Stimulated activated CD4-positive, alpha-beta T cell treated with anti-CD3 and anti-CD28 coated beads, TNF-alpha, amount 100 ng/mL, for 1 hour (primary cell): Measurements from ENCODE around the gene MBNL1.
"Not testable (repeated sequence)": the region's sequence is repeated elsewhere in the genome, so short reads cannot be mapped to it uniquely, and the experiment has no call there.

Experiments used
- DNase-seq, 3 donors: peaks; one replicate each; pipeline ENCODE4 v3.0.0-alpha.2; 2020; ENCODE audit warnings: low read depth in 3 of 3, low spot score in 1 of 3

The MBNL1 gene

GRCh38 chr3:152345233-152345632 is 76.5 kb downstream of the MBNL1 start:
- DNase-seq: no peak

- no peak for DNase-seq
Measured at GRCh38 chr3:152346058-152346457, 77.3 kb downstream of the MBNL1 start.

- no peak for DNase-seq
Measured at GRCh38 chr3:152346740-152347139, 78.0 kb downstream of the MBNL1 start.

- no peak for DNase-seq
Measured at GRCh38 chr3:152348436-152349177, 79.9 kb downstream of the MBNL1 start.

GRCh38 chr3:152349392-152349791 is 80.7 kb downstream of the MBNL1 start:
- no peak for DNase-seq

GRCh38 chr3:152350139-152350538 is 81.4 kb downstream of the MBNL1 start:
- DNase-seq: no peak

DNA sequence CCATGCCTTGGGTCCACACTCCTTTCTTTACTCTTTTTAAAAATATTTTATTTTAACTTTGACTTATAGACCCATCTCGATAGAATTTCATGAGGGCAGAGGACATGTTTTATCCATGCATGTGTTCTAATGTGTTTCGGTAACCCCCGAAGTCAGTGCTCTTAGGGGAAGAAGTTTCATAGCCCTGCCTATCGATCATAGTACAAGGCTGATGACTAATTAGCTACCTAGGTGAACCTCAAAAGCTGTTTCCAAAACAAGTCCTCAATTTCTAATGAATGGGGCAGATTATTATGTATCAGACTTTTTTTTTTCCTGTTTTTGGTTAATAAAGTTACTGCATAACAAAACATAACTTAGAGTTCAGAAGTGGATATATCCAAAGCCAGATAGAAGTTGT is 82.0 kb downstream of the MBNL1 start:
- no peak for DNase-seq

- DNase-seq: no peak
Measured at GRCh38 chr3:152352554-152352953, 83.8 kb downstream of the MBNL1 start.

DNA sequence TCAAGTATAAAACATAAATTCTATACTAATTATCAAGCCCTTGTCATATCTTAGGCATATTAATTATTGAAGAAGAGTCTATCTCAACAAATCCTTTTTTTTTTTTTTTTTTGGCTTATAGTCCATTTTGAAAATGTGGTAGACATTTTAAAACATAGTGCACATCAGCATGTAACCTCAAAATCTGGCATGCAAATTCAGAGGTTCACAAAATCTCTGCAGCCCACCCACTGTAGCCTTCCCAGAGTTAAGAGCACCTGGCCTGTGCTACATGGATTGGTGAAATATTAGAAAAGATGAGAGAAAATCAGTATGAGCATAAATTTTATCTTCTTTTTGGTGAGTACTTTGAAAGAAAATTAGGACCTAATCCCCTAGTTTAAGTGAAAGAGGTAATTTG is 84.8 kb downstream of the MBNL1 start:
- no peak for DNase-seq

GRCh38 chr3:152355744-152356665 is 87.3 kb downstream of the MBNL1 start:
- DNase-seq: no peak

DNA sequence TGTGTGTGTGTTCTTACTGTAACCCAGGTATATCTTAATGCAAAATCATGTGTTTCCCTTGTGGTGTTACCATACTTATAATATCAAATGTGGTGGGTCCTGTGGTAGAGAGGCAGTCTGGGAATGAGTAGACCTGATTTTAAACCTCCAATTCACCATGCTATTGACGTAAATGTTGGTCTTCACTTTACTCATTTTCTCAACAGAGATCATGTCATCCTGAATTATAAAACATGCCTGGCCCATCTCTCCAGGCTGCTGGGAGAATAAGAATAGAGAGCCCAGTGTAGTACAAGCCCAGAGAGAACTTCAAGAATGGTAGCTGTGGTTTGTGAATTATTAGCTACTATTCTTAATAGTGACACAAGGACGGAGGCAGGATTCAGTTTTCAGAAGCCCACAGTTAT is 88.1 kb downstream of the MBNL1 start:
- DNase-seq: no peak

DNA sequence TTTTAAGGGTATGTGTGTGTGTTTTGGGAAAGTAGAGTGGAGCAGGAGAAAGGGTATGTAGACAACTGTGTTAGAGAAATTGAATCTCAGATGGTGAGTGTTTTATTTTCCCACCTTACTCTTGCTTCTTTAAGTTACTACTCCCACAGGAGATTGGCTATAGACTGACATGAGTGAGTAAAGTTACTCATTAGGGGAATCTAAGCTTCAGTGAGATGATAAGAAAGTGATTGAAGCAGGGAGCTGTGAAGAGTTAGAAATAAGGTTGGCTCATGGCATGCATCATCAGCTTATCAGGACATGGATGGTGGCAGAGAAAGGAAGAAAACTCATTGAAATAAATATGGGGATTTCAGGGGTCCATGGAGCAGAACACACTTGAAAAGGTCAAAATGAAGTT is 88.9 kb downstream of the MBNL1 start:
- DNase-seq: no peak

DNA sequence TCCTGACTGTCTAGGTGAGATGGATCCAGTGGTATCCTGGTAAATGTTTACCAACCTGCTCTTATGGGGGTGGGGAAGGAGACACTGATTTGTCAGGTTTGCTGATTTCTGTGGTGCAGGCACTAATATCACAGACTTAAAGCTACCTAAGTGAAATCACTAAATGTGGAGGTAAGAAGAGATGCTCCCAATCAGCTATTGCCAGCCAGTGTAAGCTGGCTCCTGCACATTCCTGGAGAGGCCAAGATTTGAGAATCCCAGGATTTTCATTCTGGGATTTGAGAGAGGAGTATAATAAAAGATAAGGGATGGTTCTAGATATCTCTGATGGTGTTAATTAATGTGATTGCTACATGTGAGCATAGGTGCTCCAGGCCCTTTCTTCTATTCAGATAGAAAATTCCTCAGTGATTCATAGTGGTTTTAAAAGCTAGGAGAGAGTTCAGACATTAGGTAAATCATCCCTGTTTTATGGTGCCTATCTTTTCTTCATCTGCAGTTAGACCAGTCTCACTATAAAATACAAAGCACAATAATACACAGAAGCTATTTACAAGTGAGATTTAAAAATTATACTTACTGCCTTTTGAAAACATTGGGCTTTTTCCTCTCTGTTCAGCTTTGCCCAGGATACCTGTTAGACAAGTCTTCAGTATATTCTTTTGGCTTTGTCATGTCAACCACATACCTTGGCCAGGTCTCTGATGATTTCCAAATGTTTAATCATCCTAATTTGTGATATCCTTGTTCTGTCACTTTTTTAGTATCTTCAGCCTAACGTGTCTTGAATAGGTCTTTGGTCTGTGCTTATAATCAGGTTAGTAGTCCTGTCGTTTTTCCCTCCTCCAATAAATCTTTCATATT is 90.9 kb downstream of the MBNL1 start:
- DNase-seq: no peak

DNA sequence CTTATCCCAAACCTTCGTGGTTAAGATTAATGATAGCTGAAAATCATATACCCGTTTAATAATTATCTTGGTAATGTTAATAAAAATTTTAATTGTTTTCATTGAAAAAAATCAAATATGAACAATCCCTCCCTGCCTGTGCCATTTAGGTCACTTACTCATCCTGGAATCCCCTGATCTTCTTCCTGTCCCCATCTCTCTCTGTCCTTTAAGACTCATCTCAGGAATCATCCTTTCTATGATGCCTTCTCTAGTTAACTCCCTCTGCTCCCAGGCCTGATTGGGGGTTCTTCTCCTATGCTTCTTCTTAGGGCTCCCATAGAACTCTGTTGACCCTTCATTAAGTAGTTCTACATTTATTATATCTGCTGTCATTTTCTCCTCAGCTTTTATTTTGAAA is 91.6 kb downstream of the MBNL1 start:
- no peak for DNase-seq

- no peak for DNase-seq
Measured at GRCh38 chr3:152360966-152361365, 92.2 kb downstream of the MBNL1 start.

- no peak for DNase-seq
Measured at GRCh38 chr3:152362086-152362485, 93.4 kb downstream of the MBNL1 start.

DNA sequence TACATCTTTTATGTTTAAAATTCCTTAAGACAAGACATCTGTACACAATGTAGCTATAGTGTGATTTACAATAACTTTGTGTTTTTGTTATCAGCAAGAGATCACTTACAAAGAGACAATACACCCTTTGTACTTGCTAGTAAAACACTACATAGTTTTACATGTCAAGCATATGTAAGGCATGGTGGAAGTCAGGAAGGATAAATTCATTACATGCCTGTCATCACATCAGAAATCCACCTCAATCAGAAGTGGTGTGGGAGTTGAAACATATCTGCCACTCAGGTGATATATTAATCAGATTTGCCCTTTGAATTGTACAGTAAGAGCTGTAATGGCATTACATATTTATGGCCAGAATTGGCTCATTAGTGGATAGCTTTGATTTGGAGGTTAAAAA is 95.5 kb downstream of the MBNL1 start:
- DNase-seq: no peak

- DNase-seq: no peak
Measured at GRCh38 chr3:152365126-152365525, 96.4 kb downstream of the MBNL1 start.

GRCh38 chr3:152365766-152366593 is 97.3 kb downstream of the MBNL1 start:
- DNase-seq: no peak

DNA sequence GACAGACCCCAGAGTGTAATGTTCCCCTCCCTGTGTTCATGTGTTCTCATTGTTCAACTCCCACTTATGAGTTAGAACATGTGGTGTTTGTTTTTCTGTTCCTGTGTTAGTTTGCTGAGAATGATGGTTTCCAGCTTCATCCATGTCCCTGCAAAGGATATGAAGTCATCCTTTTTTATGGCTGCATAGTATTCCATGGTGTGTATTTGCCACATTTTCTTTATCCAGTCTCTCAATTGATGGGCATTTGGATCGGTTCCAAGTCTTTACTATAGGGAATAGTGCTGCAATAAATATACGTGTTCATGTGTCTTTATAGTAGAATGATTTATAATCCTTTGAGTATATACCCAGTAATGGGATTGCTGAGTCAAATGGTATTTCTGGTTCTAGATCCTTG is 98.5 kb downstream of the MBNL1 start:
- not testable (repeated sequence) for DNase-seq

GRCh38 chr3:152372633-152373032 is 103.9 kb downstream of the MBNL1 start:
- DNase-seq: not testable (repeated sequence)
